Measurements from ENCODE around the gene CYB5R2.

The CYB5R2 gene

DNA sequence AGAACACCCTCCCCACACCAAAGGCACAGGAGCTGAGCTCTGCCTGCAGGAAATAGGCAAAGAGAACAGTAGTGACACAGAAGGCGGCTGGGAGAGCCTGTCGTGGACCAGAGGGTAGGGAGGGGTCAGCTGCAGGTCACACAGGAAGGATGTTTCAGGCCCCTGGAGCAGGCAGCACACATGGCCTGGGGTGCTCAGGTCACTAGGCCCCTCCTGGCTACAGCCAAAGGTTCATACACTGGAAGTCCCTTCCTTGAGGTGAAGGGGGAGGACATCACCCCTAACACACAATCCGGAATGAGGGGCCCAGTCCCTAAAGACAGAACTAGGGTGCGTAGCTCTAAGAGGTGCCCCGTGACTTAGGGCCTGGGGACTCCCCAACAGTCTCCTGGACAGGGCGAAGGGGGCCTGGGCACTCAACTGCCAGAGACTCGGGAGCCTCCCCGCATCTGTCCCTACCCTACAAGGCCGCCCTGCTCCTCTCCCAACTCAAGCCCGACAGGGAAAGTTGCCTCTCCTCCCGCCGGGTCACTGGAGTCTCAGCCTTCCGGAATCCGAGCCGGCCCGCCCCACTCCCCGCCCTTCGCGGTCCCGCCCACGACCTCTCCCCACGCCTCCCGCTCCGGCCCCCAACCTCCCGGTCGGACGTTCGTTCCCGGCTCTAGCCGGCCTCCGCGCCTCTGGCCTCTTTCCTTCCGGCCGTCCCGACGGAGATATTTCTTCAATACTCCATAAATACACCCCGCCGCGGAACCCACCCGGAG is at the start of gene CYB5R2:
TSS of gene CYB5R2 (minus strand) at position 541 of the 764 bp plus-strand sequence. CDS start 675 bp downstream, outside the sequence.
- peaks cover 8% of the 10 kb centered on the region for H3K27me3 Mint-ChIP-seq (ENCODE audit: low read depth, poor library complexity)
- peak within 1 kb of the TSS; percentile 83 for H3K4me3 Mint-ChIP-seq
- peaks cover 26% of the 10 kb centered on the region for H3K9me3 Mint-ChIP-seq
- DNase-seq, result peak; percentile 80
- no peak for TF ChIP-seq CTCF (IDR thresholded peaks at IDR 0.05)
- H3K27ac Mint-ChIP-seq, result peak within 1 kb of the TSS; percentile 64
- H3K36me3 Mint-ChIP-seq (ENCODE audit: low read depth), result peaks cover 35% of the 10 kb centered on the region
- H3K4me1 Mint-ChIP-seq, result peaks cover 80% of the 10 kb centered on the region

GRCh38 chr11:7714786-7715185 is 41.5 kb upstream of the CYB5R2 start:
- TF ChIP-seq CTCF (IDR thresholded peaks at IDR 0.05), result no peak
- H3K4me3 Mint-ChIP-seq, result no peak overlapping the region
- no peaks in the 10 kb centered on the region for H3K36me3 Mint-ChIP-seq (ENCODE audit: low read depth)
- H3K9me3 Mint-ChIP-seq, result no peaks in the 10 kb centered on the region
- H3K27ac Mint-ChIP-seq, result no peak overlapping the region
- peaks cover 7% of the 10 kb centered on the region for H3K27me3 Mint-ChIP-seq (ENCODE audit: low read depth, poor library complexity)
- no peaks in the 10 kb centered on the region for H3K4me1 Mint-ChIP-seq
- DNase-seq, result no peak

DNA sequence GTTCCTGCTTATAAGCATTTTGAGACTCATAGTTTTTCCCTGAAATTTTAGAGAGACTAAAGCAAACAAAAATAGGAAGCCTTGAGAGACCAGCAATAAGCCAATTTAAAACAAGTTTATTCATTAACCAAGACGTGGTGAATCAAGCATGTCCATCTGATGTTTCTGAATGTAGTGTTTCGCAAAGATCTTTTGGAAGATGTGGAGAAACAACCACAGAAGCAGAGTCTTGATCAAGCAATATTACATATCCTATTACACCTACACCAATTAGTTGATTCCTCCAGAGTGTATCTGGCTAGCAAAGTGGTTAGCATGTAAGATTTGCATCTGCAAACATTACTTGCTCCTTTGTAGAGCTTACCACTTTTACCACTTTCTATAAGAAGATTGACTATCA is 33.1 kb upstream of the CYB5R2 start, which contains the start of gene OVCH2:
TSS of gene OVCH2 (minus strand) at position 101 of the 400 bp plus-strand sequence. CDS start at position 18, 83 bp downstream.
- no peak within 1 kb of the TSS for H3K27ac Mint-ChIP-seq
- no peak for DNase-seq
- H3K9me3 Mint-ChIP-seq, result no peaks in the 10 kb centered on the region
- no peaks in the 10 kb centered on the region for H3K4me1 Mint-ChIP-seq
- H3K36me3 Mint-ChIP-seq (ENCODE audit: low read depth), result no peaks in the 10 kb centered on the region
- H3K27me3 Mint-ChIP-seq (ENCODE audit: low read depth, poor library complexity), result peaks cover 3% of the 10 kb centered on the region
- no peak for TF ChIP-seq CTCF (IDR thresholded peaks at IDR 0.05)
- H3K4me3 Mint-ChIP-seq, result no peak within 1 kb of the TSS

DNA sequence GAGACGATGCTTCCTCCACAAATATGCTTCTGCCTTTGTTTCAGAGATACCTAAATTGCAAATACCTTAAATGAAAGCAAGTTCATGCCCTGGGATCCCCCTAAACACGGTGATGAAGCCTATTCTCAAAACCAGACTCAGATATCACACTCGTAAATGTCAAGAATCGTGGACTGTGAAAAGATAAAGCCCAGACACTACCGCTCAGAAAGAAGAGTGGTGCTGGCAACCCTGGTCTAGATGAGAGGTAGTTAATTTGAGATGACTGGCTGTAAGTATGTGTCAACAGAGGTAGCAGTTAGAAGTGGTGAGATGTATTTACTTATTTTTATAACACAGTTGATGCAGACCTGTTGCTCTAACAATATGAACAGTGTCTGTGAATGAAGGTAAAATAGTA is 30.4 kb upstream of the CYB5R2 start:
- H3K27ac Mint-ChIP-seq, result no peak overlapping the region
- no peaks in the 10 kb centered on the region for H3K4me1 Mint-ChIP-seq
- no peak for DNase-seq
- no peak for TF ChIP-seq CTCF (IDR thresholded peaks at IDR 0.05)
- H3K27me3 Mint-ChIP-seq (ENCODE audit: low read depth, poor library complexity), result peaks cover 6% of the 10 kb centered on the region
- H3K9me3 Mint-ChIP-seq, result no peaks in the 10 kb centered on the region
- H3K4me3 Mint-ChIP-seq, result no peak overlapping the region
- H3K36me3 Mint-ChIP-seq (ENCODE audit: low read depth), result no peaks in the 10 kb centered on the region

GRCh38 chr11:7696424-7696823 is 23.1 kb upstream of the CYB5R2 start:
- H3K9me3 Mint-ChIP-seq, result no peaks in the 10 kb centered on the region
- H3K27me3 Mint-ChIP-seq (ENCODE audit: low read depth, poor library complexity), result peaks cover 16% of the 10 kb centered on the region
- H3K36me3 Mint-ChIP-seq (ENCODE audit: low read depth), result no peaks in the 10 kb centered on the region
- no peak for TF ChIP-seq CTCF (IDR thresholded peaks at IDR 0.05)
- H3K27ac Mint-ChIP-seq, result no peak overlapping the region
- DNase-seq, result no peak
- peaks cover 16% of the 10 kb centered on the region for H3K4me1 Mint-ChIP-seq
- no peak overlapping the region for H3K4me3 Mint-ChIP-seq

DNA sequence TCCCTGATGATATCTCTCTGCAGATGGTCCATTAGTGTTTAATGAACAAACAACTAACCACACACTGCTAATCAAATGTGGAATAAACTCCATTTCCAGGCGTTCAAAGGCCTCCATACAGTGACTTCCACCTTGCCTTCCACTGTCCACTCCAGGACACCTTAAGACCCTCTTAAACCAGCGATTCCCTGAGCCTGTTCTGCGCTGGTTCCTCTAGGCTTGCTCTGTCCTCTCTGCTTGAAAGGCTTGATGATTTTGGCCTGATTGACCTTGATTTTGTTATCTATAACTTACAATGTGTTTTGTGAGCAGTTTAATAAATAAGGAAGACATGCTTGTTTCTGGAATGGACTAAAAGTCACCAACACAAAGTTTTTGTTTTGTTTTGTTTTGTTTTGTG is 20.9 kb upstream of the CYB5R2 start:
- Mint-ChIP-seq H3K4me3 (no peak overlapping the region), H3K4me1 (peaks cover 18% of the 10 kb centered on the region)

More for the DNA sequence above, 20.9 kb upstream of the CYB5R2 start:
- no peak for DNase-seq
- H3K9me3 Mint-ChIP-seq, result no peaks in the 10 kb centered on the region
- no peaks in the 10 kb centered on the region for H3K36me3 Mint-ChIP-seq (ENCODE audit: low read depth)
- H3K27ac Mint-ChIP-seq, result no peak overlapping the region
- H3K27me3 Mint-ChIP-seq (ENCODE audit: low read depth, poor library complexity), result peaks cover 13% of the 10 kb centered on the region
- TF ChIP-seq CTCF (IDR thresholded peaks at IDR 0.05), result no peak
